ENCODE data around the gene PSMG2.
"Not testable (repeated sequence)": the region's sequence is repeated elsewhere in the genome, so short reads cannot be mapped to it uniquely, and the experiment has no call there.

PSMG2 gene

GRCh38 chr18:12750715-12751502 lies 48.1 kb downstream of the PSMG2 start:
- FAIRE-seq: no peak
- no peak for DNase-seq (ENCODE audit: insufficient read length)
- no peak for TF ChIP-seq TAF1 (IDR thresholded peaks at IDR 0.05; ENCODE audit: borderline replicate concordance, low read depth, low read length)
- no peak for TF ChIP-seq POLR2AphosphoS5 (IDR thresholded peaks at IDR 0.05; ENCODE audit: low read depth, low read length)
- no peak for TF ChIP-seq POLR2A (IDR thresholded peaks at IDR 0.05; ENCODE audit: low read depth, low read length)

DNA sequence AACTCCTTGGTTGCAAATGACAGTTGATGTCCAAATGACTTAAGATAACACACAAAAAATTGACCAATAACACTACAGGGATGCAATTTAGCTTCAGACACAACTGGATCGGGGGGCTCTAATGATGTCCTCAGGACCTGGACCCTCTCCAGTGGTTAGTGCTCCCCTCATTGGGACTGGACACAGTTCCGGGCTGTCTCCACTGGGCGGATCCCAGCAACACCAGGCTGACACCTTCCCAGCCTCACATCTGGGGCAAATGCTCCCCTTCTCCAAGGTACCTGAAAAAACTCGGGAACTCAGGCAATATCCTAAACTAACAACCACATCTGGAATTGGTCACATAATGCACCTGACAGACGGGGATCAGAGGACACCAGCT lies 48.7 kb downstream of the PSMG2 start:
- no peak for FAIRE-seq
- no peak for DNase-seq (ENCODE audit: insufficient read length)
- no peak for TF ChIP-seq POLR2A (IDR thresholded peaks at IDR 0.05; ENCODE audit: low read depth, low read length)
- no peak for TF ChIP-seq TAF1 (IDR thresholded peaks at IDR 0.05; ENCODE audit: borderline replicate concordance, low read depth, low read length)
- no peak for TF ChIP-seq POLR2AphosphoS5 (IDR thresholded peaks at IDR 0.05; ENCODE audit: low read depth, low read length)

DNA sequence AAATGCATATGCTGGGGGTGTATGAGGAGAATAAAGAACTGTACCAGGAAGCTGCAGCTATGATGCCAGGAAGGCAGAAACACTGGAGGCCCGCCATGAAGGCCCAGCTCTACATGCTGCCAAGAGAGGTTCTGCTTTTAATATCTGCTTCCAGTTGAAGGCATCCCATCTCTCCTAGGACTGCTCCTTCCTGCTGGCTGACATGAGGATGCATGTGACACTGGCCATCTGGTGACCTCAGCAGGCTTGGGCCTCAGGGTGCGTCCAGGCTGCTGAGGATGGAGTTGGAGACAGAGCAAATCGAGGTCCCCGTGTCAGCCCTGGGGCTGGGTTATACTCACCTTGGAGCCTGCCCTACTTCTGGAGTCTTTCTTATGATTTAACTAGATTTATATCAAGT lies 49.0 kb downstream of the PSMG2 start:
- no peak for FAIRE-seq
- TF ChIP-seq POLR2AphosphoS5 (IDR thresholded peaks at IDR 0.05; ENCODE audit: low read depth, low read length): no peak
- no peak for TF ChIP-seq TAF1 (IDR thresholded peaks at IDR 0.05; ENCODE audit: borderline replicate concordance, low read depth, low read length)
- TF ChIP-seq POLR2A (IDR thresholded peaks at IDR 0.05; ENCODE audit: low read depth, low read length): no peak
- no peak for DNase-seq (ENCODE audit: insufficient read length)

DNA sequence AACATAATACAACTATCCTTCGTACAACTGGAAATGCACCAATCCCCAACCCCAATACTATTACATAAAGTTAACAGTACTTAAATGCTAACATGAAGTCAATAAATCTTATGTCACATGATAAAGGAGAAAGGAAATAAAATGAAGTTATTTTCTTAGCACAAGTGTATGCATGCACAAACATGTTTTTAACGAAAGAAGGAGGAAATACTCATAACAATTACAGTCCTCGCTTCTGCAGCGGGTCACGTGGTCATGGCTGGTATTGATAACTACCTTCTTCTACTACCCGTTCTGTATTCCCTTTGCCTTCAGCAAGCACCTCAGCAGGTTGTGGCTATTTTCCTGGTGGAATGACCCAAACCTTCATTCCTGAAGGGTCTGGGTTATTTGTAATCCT lies 51.7 kb downstream of the PSMG2 start:
- TF ChIP-seq POLR2AphosphoS5 (IDR thresholded peaks at IDR 0.05; ENCODE audit: low read depth, low read length) (no peak), POLR2A (IDR thresholded peaks at IDR 0.05; ENCODE audit: low read depth, low read length) (no peak), TAF1 (IDR thresholded peaks at IDR 0.05; ENCODE audit: borderline replicate concordance, low read depth, low read length) (no peak)
- FAIRE-seq: no peak
- no peak for DNase-seq (ENCODE audit: insufficient read length)

DNA sequence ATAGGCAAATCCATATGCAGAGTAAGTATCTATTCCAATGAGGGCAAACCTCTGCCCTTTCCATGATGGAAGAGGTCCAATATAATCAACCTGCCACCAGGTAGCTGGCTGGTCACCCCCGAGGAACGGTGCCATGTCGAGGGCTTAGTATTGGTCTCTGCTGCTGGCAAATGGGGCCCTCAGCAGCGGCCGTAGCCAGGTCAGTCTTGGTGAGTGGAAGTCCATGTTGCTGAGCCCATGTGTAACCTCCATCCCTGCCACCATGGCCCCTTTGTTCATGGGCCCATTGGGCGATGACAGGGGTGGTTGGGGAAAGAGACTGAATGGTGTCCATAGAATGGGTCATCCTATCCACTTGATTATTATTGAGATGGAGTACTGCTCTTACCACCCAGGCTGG lies 52.8 kb downstream of the PSMG2 start:
- FAIRE-seq; DNase-seq (ENCODE audit: insufficient read length): not testable (repeated sequence)

- not testable (repeated sequence) for DNase-seq (ENCODE audit: insufficient read length); FAIRE-seq
Measured at GRCh38 chr18:12756619-12757239, 53.9 kb downstream of the PSMG2 start.

DNA sequence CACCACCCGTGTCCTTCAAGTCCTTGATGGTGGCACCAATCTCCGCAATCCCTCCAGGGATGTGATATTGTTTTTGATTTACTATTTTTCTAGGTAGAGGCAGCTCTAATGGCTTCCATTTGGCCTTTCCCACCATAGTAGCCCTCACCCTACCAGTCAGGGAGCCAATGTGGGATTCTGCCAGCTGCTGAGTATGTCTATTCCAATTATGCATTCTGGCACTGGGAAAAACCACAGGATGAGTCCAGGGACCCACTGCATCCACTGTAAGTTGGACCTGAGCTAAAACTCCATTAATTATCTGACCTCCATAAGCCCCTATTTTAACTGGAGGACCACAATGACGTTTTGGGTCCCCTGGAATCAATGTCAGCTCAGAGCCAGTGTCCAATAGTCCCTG lies 55.7 kb downstream of the PSMG2 start:
- DNase-seq (ENCODE audit: insufficient read length); FAIRE-seq: not testable (repeated sequence)

- DNase-seq (ENCODE audit: insufficient read length): no peak
- TF ChIP-seq POLR2AphosphoS5 (IDR thresholded peaks at IDR 0.05; ENCODE audit: low read depth, low read length) (no peak), POLR2A (IDR thresholded peaks at IDR 0.05; ENCODE audit: low read depth, low read length) (no peak), TAF1 (IDR thresholded peaks at IDR 0.05; ENCODE audit: borderline replicate concordance, low read depth, low read length) (no peak)
- FAIRE-seq: no peak
Measured at GRCh38 chr18:12765126-12765525, 62.3 kb downstream of the PSMG2 start.

GRCh38 chr18:12765586-12765985 lies 62.7 kb downstream of the PSMG2 start:
- no peak for FAIRE-seq
- TF ChIP-seq TAF1 (IDR thresholded peaks at IDR 0.05; ENCODE audit: borderline replicate concordance, low read depth, low read length) (no peak), POLR2AphosphoS5 (IDR thresholded peaks at IDR 0.05; ENCODE audit: low read depth, low read length) (no peak), POLR2A (IDR thresholded peaks at IDR 0.05; ENCODE audit: low read depth, low read length) (no peak)

GRCh38 chr18:12766986-12767433 lies 64.2 kb downstream of the PSMG2 start:
- FAIRE-seq (no peak), DNase-seq (ENCODE audit: insufficient read length) (no peak)
- no peak for TF ChIP-seq POLR2AphosphoS5 (IDR thresholded peaks at IDR 0.05; ENCODE audit: low read depth, low read length)

More at GRCh38 chr18:12765586-12765985, 62.7 kb downstream of the PSMG2 start:
- no peak for DNase-seq (ENCODE audit: insufficient read length)

- TF ChIP-seq POLR2A (IDR thresholded peaks at IDR 0.05; ENCODE audit: low read depth, low read length) (no peak), POLR2AphosphoS5 (IDR thresholded peaks at IDR 0.05; ENCODE audit: low read depth, low read length) (no peak), TAF1 (IDR thresholded peaks at IDR 0.05; ENCODE audit: borderline replicate concordance, low read depth, low read length) (no peak)
- DNase-seq (ENCODE audit: insufficient read length): no peak
- no peak for FAIRE-seq
Measured at GRCh38 chr18:12767580-12768155, 64.8 kb downstream of the PSMG2 start.

GRCh38 chr18:12768625-12769024 lies 65.8 kb downstream of the PSMG2 start:
- no peak for DNase-seq (ENCODE audit: insufficient read length)
- no peak for FAIRE-seq
- TF ChIP-seq TAF1 (IDR thresholded peaks at IDR 0.05; ENCODE audit: borderline replicate concordance, low read depth, low read length) (no peak), POLR2AphosphoS5 (IDR thresholded peaks at IDR 0.05; ENCODE audit: low read depth, low read length) (no peak), POLR2A (IDR thresholded peaks at IDR 0.05; ENCODE audit: low read depth, low read length) (no peak)

Data from GM12892 (cell line).